Activated naive CD8-positive, alpha-beta T cell (primary cell): ENCODE measurements around the gene PAQR6.
A peak's percentile ranks its signal among the peaks of the same experiment; 100 is the strongest.

Experiments used
- H3K27ac Mint-ChIP-seq: one replicate; pipeline ENCODE4 v1.8.0; 2021; ENCODE audit warnings: mixed read lengths
- H3K27me3 Mint-ChIP-seq: one replicate; pipeline ENCODE4 v1.8.0; 2021; ENCODE audit warnings: mixed read lengths
- H3K36me3 Mint-ChIP-seq: one replicate; pipeline ENCODE4 v1.8.0; 2021; ENCODE audit warnings: mixed read lengths
- H3K4me1 Mint-ChIP-seq: one replicate; pipeline ENCODE4 v1.8.0; 2021; ENCODE audit warnings: low read depth, mixed read lengths
- H3K4me3 Mint-ChIP-seq: one replicate; pipeline ENCODE4 v1.8.0; 2021; ENCODE audit warnings: mild to moderate bottlenecking, mixed read lengths
- H3K9me3 Mint-ChIP-seq: one replicate; pipeline ENCODE4 v1.8.0; 2021; ENCODE audit warnings: low read depth, mixed read lengths

Gene PAQR6

GRCh38 chr1:156204686-156205085 is 43.2 kb downstream of the PAQR6 start:
- Mint-ChIP-seq H3K36me3 (peaks cover 10% of the 10 kb centered on the region), H3K27ac (no peak overlapping the region), H3K4me1 (peaks cover 22% of the 10 kb centered on the region), H3K4me3 (no peak overlapping the region), H3K9me3 (no peaks in the 10 kb centered on the region), H3K27me3 (no peaks in the 10 kb centered on the region)

GRCh38 chr1:156203331-156203730 is 44.5 kb downstream of the PAQR6 start:
- Mint-ChIP-seq H3K36me3 (peaks cover 16% of the 10 kb centered on the region), H3K9me3 (no peaks in the 10 kb centered on the region), H3K4me3 (no peak overlapping the region), H3K27ac (no peak overlapping the region), H3K4me1 (peaks cover 33% of the 10 kb centered on the region), H3K27me3 (no peaks in the 10 kb centered on the region)

- no peak overlapping the region for H3K4me3 Mint-ChIP-seq
- peaks cover 18% of the 10 kb centered on the region for H3K36me3 Mint-ChIP-seq
- no peaks in the 10 kb centered on the region for H3K27me3 Mint-ChIP-seq
- H3K27ac Mint-ChIP-seq, result peak overlapping the region; percentile 94
- no peaks in the 10 kb centered on the region for H3K9me3 Mint-ChIP-seq
- peaks cover 54% of the 10 kb centered on the region for H3K4me1 Mint-ChIP-seq
Measured at GRCh38 chr1:156200044-156200443, 47.8 kb downstream of the PAQR6 start.

- H3K36me3 Mint-ChIP-seq, result peaks cover 19% of the 10 kb centered on the region
- H3K4me3 Mint-ChIP-seq, result no peak overlapping the region
- H3K27ac Mint-ChIP-seq, result peak overlapping the region; percentile 94
- H3K4me1 Mint-ChIP-seq, result peaks cover 59% of the 10 kb centered on the region
- H3K9me3 Mint-ChIP-seq, result no peaks in the 10 kb centered on the region
- H3K27me3 Mint-ChIP-seq, result no peaks in the 10 kb centered on the region
Measured at GRCh38 chr1:156198831-156199349, 49.0 kb downstream of the PAQR6 start.

- Mint-ChIP-seq H3K4me3 (no peak overlapping the region), H3K9me3 (no peaks in the 10 kb centered on the region), H3K36me3 (peaks cover 22% of the 10 kb centered on the region), H3K27me3 (no peaks in the 10 kb centered on the region), H3K27ac (peak overlapping the region; percentile 84), H3K4me1 (peaks cover 78% of the 10 kb centered on the region)
Measured at GRCh38 chr1:156196445-156196844, 51.4 kb downstream of the PAQR6 start.

- Mint-ChIP-seq H3K27me3 (no peaks in the 10 kb centered on the region), H3K27ac (peak overlapping the region; percentile 84), H3K4me1 (peaks cover 79% of the 10 kb centered on the region), H3K4me3 (no peak overlapping the region), H3K36me3 (peaks cover 22% of the 10 kb centered on the region), H3K9me3 (no peaks in the 10 kb centered on the region)
Measured at GRCh38 chr1:156195853-156196252, 52.0 kb downstream of the PAQR6 start.

- H3K27me3 Mint-ChIP-seq, result no peaks in the 10 kb centered on the region
- no peak overlapping the region for H3K4me3 Mint-ChIP-seq
- peaks cover 14% of the 10 kb centered on the region for H3K36me3 Mint-ChIP-seq
- peak overlapping the region; percentile 92 for H3K27ac Mint-ChIP-seq
- peaks cover 65% of the 10 kb centered on the region for H3K4me1 Mint-ChIP-seq
- no peaks in the 10 kb centered on the region for H3K9me3 Mint-ChIP-seq
Measured at GRCh38 chr1:156194300-156194652, 53.6 kb downstream of the PAQR6 start.

- peak within 1 kb of the TSS; percentile 92 for H3K27ac Mint-ChIP-seq
- no peaks in the 10 kb centered on the region for H3K9me3 Mint-ChIP-seq
- peaks cover 59% of the 10 kb centered on the region for H3K4me1 Mint-ChIP-seq
- no peak within 1 kb of the TSS for H3K4me3 Mint-ChIP-seq
- peaks cover 12% of the 10 kb centered on the region for H3K36me3 Mint-ChIP-seq
- H3K27me3 Mint-ChIP-seq, result no peaks in the 10 kb centered on the region
Measured at GRCh38 chr1:156193488-156194299, 54.2 kb downstream of the PAQR6 start, which contains the start of gene SLC25A44. TSS of gene SLC25A44 (plus strand) at chr1:156194104. CDS start at chr1:156199848, 5,744 bp downstream.
